Large intestine (tissue), 3 donors: ENCODE data around the gene TLCD3B. TPM values are rescaled to one million over a fixed set of nuclear protein-coding genes. Genes with fewer than 3 reads are reported as not detected.

ENCODE experiments used
- DNase-seq, 2 donors: peaks; one replicate each; pipeline versions ENCODE4 v3.0.0 to v3.0.0-alpha.2; 2013
- H3K27ac ChIP-seq: one replicate; pipeline ENCODE4 v1.5.1; 2013; ENCODE audit warnings: low read length
- H3K27me3 ChIP-seq: 2 replicates; pipeline ENCODE4 v1.6.1; 2013; ENCODE audit warnings: low read length; ENCODE audit not compliant: control insufficient read depth, insufficient read depth
- H3K36me3 ChIP-seq: 2 replicates; pipeline ENCODE4 v1.6.1; 2013; ENCODE audit warnings: low read length; ENCODE audit not compliant: control insufficient read depth, insufficient read depth
- H3K4me1 ChIP-seq: one replicate; pipeline ENCODE4 v1.6.1; 2013; ENCODE audit warnings: low read length; ENCODE audit not compliant: control insufficient read depth, insufficient read depth
- H3K4me3 ChIP-seq: one replicate; pipeline ENCODE4 v1.5.1; 2013; ENCODE audit warnings: low read length
- H3K9me3 ChIP-seq: one replicate; pipeline ENCODE4 v1.6.1; 2013; ENCODE audit warnings: mild to moderate bottlenecking, low read depth, low read length, moderate library complexity; ENCODE audit not compliant: control insufficient read depth
- WGBS: methylation state at CpG from one replicate; pipeline ENCODE4 v1.1.5; 2013; ENCODE audit warnings: low lambda C conversion rate; ENCODE audit not compliant: insufficient coverage; 5-methylcytosine and 5-hydroxymethylcytosine counted together
- polyA plus RNA-seq: library from polyadenylated mRNA; unstranded; fragments of 120-200 nt; gene quantifications from one replicate; pipeline ENCODE4 v1.2.1, GENCODE V29; 2013

Gene TLCD3B
- polyA plus RNA-seq, 1 donor = 3.2 TPM

GRCh38 chr16:30005341-30006094, 25.6 kb downstream of the TLCD3B start:
- Histone ChIP-seq H3K9me3 (no peaks in the 10 kb centered on the region), H3K27ac (no peak overlapping the region), H3K27me3 (peaks cover 12% of the 10 kb centered on the region), H3K36me3 (peaks cover 23% of the 10 kb centered on the region), H3K4me1 (peaks cover 8% of the 10 kb centered on the region), H3K4me3 (no peak overlapping the region)
- WGBS = 81% methylated on average over 6 of the region's 35 CpGs
- DNase-seq = no peak

- no CpG with 5 or more reads among the region's 11 CpGs for WGBS
- DNase-seq = no peak
- Histone ChIP-seq H3K4me1 (peaks cover under 1% of the 10 kb centered on the region), H3K27me3 (peaks cover 5% of the 10 kb centered on the region), H3K9me3 (no peaks in the 10 kb centered on the region), H3K4me3 (no peak overlapping the region), H3K27ac (no peak overlapping the region), H3K36me3 (peaks cover 28% of the 10 kb centered on the region)
These were observed 26.2 kb downstream of the TLCD3B start for GRCh38 chr16:30004811-30005242.

GRCh38 chr16:30004424-30004776, 26.7 kb downstream of the TLCD3B start:
- H3K4me1 ChIP-seq = no peaks in the 10 kb centered on the region
- peaks cover 28% of the 10 kb centered on the region for H3K36me3 ChIP-seq
- WGBS = no CpG with 5 or more reads among the region's 19 CpGs
- no peaks in the 10 kb centered on the region for H3K9me3 ChIP-seq
- H3K4me3 ChIP-seq = no peak overlapping the region
- DNase-seq = no peak
- no peak overlapping the region for H3K27ac ChIP-seq
- H3K27me3 ChIP-seq = peaks cover 2% of the 10 kb centered on the region

- 80% methylated on average over 2 of the region's 17 CpGs for WGBS
- H3K36me3 ChIP-seq = peaks cover 28% of the 10 kb centered on the region
These were observed 27.2 kb downstream of the TLCD3B start for GRCh38 chr16:30003670-30004423.

GRCh38 chr16:30002614-30003346, 28.3 kb downstream of the TLCD3B start:
- Histone ChIP-seq H3K27me3 (no peaks in the 10 kb centered on the region), H3K27ac (no peak overlapping the region), H3K9me3 (no peaks in the 10 kb centered on the region), H3K36me3 (peaks cover 28% of the 10 kb centered on the region), H3K4me3 (no peak overlapping the region), H3K4me1 (no peaks in the 10 kb centered on the region)
- WGBS = 80% methylated on average over 1 of the region's 19 CpGs
- DNase-seq = no peak

More at GRCh38 chr16:30003670-30004423, 27.2 kb downstream of the TLCD3B start:
- H3K4me3 ChIP-seq = no peak overlapping the region
- no peak for DNase-seq
- H3K4me1 ChIP-seq = no peaks in the 10 kb centered on the region
- no peaks in the 10 kb centered on the region for H3K9me3 ChIP-seq
- no peak overlapping the region for H3K27ac ChIP-seq
- H3K27me3 ChIP-seq = no peaks in the 10 kb centered on the region

- Histone ChIP-seq H3K27me3 (no peaks in the 10 kb centered on the region), H3K4me3 (no peak overlapping the region), H3K27ac (no peak overlapping the region), H3K9me3 (no peaks in the 10 kb centered on the region), H3K4me1 (no peaks in the 10 kb centered on the region), H3K36me3 (peaks cover 25% of the 10 kb centered on the region)
- no CpG with 5 or more reads among the region's 33 CpGs for WGBS
- no peak for DNase-seq
These were observed 30.1 kb downstream of the TLCD3B start for GRCh38 chr16:30000735-30001631.

DNA sequence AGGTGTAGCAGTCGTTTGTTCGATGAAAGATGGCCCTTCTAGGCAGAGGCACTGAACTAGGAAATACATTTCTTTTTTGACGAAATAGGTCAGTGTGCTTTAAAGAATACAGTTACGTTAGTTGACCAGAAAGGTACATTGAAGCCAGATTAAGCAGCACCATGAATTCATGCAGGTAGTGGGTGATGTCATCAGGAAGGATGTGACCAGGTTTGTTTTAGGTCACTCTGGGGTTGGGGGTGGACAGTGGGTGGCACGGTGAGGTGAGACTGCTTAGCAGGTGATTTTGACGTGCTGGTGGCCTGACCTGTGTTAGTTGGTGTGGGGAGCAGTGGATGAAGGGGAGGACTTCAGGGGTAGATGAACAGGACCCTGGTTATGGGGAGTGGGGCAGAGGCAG, 31.5 kb downstream of the TLCD3B start:
- Histone ChIP-seq H3K27me3 (no peaks in the 10 kb centered on the region), H3K4me1 (peaks cover 4% of the 10 kb centered on the region), H3K36me3 (peaks cover 22% of the 10 kb centered on the region), H3K27ac (no peak overlapping the region), H3K9me3 (no peaks in the 10 kb centered on the region), H3K4me3 (no peak overlapping the region)
- 100% methylated on average over 3 of the region's 6 CpGs for WGBS
- DNase-seq = no peak

DNA sequence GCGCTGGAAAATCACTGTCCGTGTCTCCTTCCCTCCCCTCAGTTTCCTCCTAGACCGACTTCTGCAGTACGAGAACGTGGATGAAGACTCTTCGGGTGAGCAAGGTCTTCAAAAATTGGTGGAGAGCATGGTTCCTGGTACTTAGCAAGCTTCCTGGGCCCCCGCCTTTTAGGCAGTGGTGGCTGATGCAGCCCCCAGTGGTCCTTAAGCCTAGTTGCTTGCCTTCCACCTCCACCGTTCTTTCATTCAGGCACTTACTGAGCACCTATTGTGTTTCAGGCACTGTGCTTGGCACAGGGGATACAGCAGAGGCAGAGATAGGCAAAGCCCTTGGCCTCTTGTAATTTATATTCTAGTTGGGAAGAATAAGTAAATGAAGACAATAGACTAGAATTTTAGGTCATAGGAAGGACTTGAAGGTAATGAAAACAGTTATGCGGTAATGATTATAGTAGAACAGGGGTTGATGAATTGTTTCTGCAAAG, 34.3 kb downstream of the TLCD3B start:
- WGBS = no CpG with 5 or more reads among the region's 9 CpGs

GRCh38 chr16:29995911-29996765, 34.9 kb downstream of the TLCD3B start, which contains the start of gene INO80E:
Gene INO80E, plus strand, starts transcription at chr16:29996241. Its CDS starts 70 bp downstream, at chr16:29996311.
- DNase-seq = peak; percentile 98
- WGBS = no CpG with 5 or more reads among the region's 65 CpGs
- Histone ChIP-seq H3K9me3 (no peaks in the 10 kb centered on the region), H3K27me3 (no peaks in the 10 kb centered on the region), H3K4me1 (peaks cover 6% of the 10 kb centered on the region), H3K36me3 (peaks cover 32% of the 10 kb centered on the region), H3K27ac (peak within 1 kb of the TSS; percentile 99), H3K4me3 (peak within 1 kb of the TSS; percentile 98)

More for the DNA sequence above, 34.3 kb downstream of the TLCD3B start:
- no peaks in the 10 kb centered on the region for H3K9me3 ChIP-seq
- no peaks in the 10 kb centered on the region for H3K27me3 ChIP-seq
- H3K36me3 ChIP-seq = peaks cover 28% of the 10 kb centered on the region
- peaks cover 6% of the 10 kb centered on the region for H3K4me1 ChIP-seq
- peak overlapping the region; percentile 98 for H3K4me3 ChIP-seq
- H3K27ac ChIP-seq = no peak overlapping the region
- DNase-seq = no peak
